HepG2 (cell line): ENCODE results near the gene HELB. TPM values are rescaled to one million over a fixed set of nuclear protein-coding genes. Genes with fewer than 3 reads are reported as not detected.

Source experiments
- HDAC2 ChIP-seq: sonication (generic); formaldehyde crosslinking; IDR thresholded peaks from 2 replicates; pipeline ENCODE4 v1.4.0; 2020; ENCODE audit warnings: missing genetic modification reagents
- HNF1B ChIP-seq: sonication (generic); formaldehyde crosslinking; IDR thresholded peaks from 2 replicates; pipeline ENCODE4 v1.5.1; 2020; ENCODE audit warnings: mild to moderate bottlenecking, moderate library complexity, missing genetic modification reagents
- HNRNPK ChIP-seq: fragments of 200-400 bp; formaldehyde crosslinking; IDR thresholded peaks from 2 replicates; pipeline ENCODE4 v1.6.1; 2018; ENCODE audit warnings: low read length, low read depth, moderate library complexity, mild to moderate bottlenecking; ENCODE audit not compliant: poor library complexity, severe bottlenecking
- NAIF1 ChIP-seq: sonication (generic); formaldehyde crosslinking; IDR thresholded peaks from 2 replicates; pipeline ENCODE4 v1.5.0; 2020; ENCODE audit warnings: mild to moderate bottlenecking, missing genetic modification reagents, borderline replicate concordance
- PBX3 ChIP-seq: sonication (generic); formaldehyde crosslinking; IDR thresholded peaks from 2 replicates; pipeline ENCODE4 v1.8.1; 2023; ENCODE audit warnings: missing genetic modification reagents, inconsistent platforms, borderline replicate concordance
- SALL2 ChIP-seq: sonication (generic); formaldehyde crosslinking; IDR thresholded peaks from 2 replicates; pipeline ENCODE4 v1.8.1; 2023; ENCODE audit warnings: mild to moderate bottlenecking, missing genetic modification reagents, inconsistent platforms
- SATB2 ChIP-seq: sonication (generic); formaldehyde crosslinking; IDR thresholded peaks from 2 replicates; pipeline ENCODE4 v1.5.0; 2020; ENCODE audit warnings: missing genetic modification reagents
- ZBTB1 ChIP-seq: sonication (generic); formaldehyde crosslinking; IDR thresholded peaks from 2 replicates; pipeline ENCODE4 v1.4.0; 2020; ENCODE audit warnings: missing genetic modification reagents, borderline replicate concordance
- ZBTB26 ChIP-seq: IDR thresholded peaks from 2 replicates; pipeline ENCODE4 v1.6.1; 2016; ENCODE audit warnings: missing compliant biosample characterization, missing genetic modification reagents, borderline replicate concordance
- ZBTB7A ChIP-seq: sonication (generic); formaldehyde crosslinking; IDR thresholded peaks from 2 replicates; pipeline ENCODE4 v1.8.0; 2022; ENCODE audit warnings: mild to moderate bottlenecking, missing genetic modification reagents
- ZFP62 ChIP-seq: sonication (generic); formaldehyde crosslinking; IDR thresholded peaks from 2 replicates; pipeline ENCODE4 v1.4.0; 2020; ENCODE audit warnings: missing genetic modification reagents
- ZNF30 ChIP-seq: sonication (generic); formaldehyde crosslinking; IDR thresholded peaks from 2 replicates; pipeline ENCODE4 v1.5.0; 2020; ENCODE audit warnings: mild to moderate bottlenecking, missing genetic modification reagents
- ZNF317 ChIP-seq: sonication (generic); formaldehyde crosslinking; IDR thresholded peaks from 2 replicates; pipeline ENCODE4 v1.5.0; 2020; ENCODE audit warnings: mild to moderate bottlenecking, missing genetic modification reagents
- ZNF33B ChIP-seq: sonication (generic); formaldehyde crosslinking; IDR thresholded peaks from 2 replicates; pipeline ENCODE4 v1.5.1; 2020; ENCODE audit warnings: mild to moderate bottlenecking, missing genetic modification reagents
- ZNF530 ChIP-seq: sonication (generic); formaldehyde crosslinking; IDR thresholded peaks from 2 replicates; pipeline ENCODE4 v1.5.0; 2020; ENCODE audit warnings: low read depth, mild to moderate bottlenecking, missing genetic modification reagents
- ZNF772 ChIP-seq: sonication (generic); formaldehyde crosslinking; IDR thresholded peaks from 2 replicates; pipeline ENCODE4 v1.5.0; 2020; ENCODE audit warnings: mild to moderate bottlenecking, missing genetic modification reagents
- ZNF792 ChIP-seq: IDR thresholded peaks from 2 replicates; pipeline ENCODE4 v1.6.1; 2016
- ZSCAN20 ChIP-seq: sonication (generic); formaldehyde crosslinking; IDR thresholded peaks from 2 replicates; pipeline ENCODE4 v1.4.0; 2020; ENCODE audit warnings: missing genetic modification reagents, mild to moderate bottlenecking, borderline replicate concordance
- polyA plus RNA-seq, 8 experiments: library from polyadenylated mRNA; depleted of rRNA in 3 of 8; stranded (reverse) in 7 of 8; unstranded in 1 of 8; fragments of >200 nt; fragmentation: Illumina TruSeq in 4 of 8; extraction: Trizol in 4 of 8; gene quantifications; 2 replicates each; pipeline versions ENCODE4 v1.2.1 to v1.2.3, GENCODE V29; 2011 to 2016; ENCODE audit warnings: low read depth in 4 of 8, missing spikeins in 1 of 8, mixed read lengths in 1 of 8; ENCODE audit not compliant: insufficient read depth in 1 of 8
- total RNA-seq, 5 experiments: library from RNA; depleted of rRNA; stranded (reverse); fragments of >200 nt; fragmentation: Illumina TruSeq; extraction: Trizol; gene quantifications; 2 replicates each; pipeline ENCODE4 v1.2.3, GENCODE V29; 2016; ENCODE audit warnings: low read depth in 1 of 5
- TF ChIP-seq, protein P1 (sequence below): sonication (generic); formaldehyde crosslinking; IDR thresholded peaks from 2 replicates; pipeline ENCODE4 v1.9.0; 2021; ENCODE audit warnings: mild to moderate bottlenecking, missing genetic modification reagents

Gene HELB
- total and polyA plus RNA-seq, 2 of the 13 experiments (the other 11 are each of a cell fraction or from before 2014, with no cell fraction given), result 1.7 to 3.7 TPM

DNA sequence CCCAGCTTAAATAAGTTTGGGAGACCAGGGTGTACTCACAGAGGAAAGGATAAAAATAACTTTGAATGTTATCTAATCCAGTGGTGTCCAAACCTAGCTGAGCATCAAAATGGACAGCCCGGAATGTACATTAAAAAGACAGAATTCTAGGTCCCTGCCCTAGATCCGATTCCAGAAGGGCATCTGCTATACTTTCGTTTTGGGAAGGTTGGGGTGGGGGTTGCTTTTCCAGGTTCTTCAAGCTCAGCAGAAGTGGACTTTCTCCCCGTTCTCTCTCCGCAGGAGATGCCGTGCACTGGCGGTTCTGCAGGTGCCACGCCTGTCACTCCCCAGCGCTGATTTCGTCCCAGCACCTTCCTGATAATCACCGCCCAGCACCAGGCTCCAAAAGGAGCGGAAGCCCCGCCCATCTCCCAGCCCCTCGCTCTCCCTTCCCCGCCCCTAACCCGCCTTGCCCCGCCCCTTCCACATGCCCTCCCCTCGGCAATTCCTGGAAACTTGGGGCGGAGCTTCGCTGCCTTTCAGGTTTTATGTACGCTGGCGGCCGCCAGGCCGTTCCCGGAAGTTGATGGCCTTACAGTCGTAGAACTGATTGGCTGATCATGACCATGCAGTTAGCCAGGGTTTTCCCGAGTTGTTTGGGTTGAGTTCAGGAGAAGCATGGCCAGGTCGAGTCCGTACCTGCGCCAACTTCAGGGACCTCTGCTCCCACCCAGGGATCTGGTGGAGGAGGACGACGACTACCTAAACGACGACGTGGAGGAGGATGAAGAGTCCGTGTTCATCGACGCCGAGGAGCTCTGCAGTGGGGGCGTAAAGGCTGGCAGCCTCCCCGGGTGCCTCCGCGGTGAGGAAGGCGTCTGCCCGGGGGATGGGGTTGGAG is at the start of gene HELB (continued):
- no peak for TF ChIP-seq PBX3 (CRISPR knock-in tag)
- TF ChIP-seq ZNF772, result peak; percentile 75
- TF ChIP-seq SATB2, result no peak
- TF ChIP-seq ZNF30, result no peak
- 0 out of 2 replicates have a peak, but pooled peaks have one; percentile 20 for TF ChIP-seq ZNF317 (CRISPR knock-in tag)
- TF ChIP-seq NAIF1 (CRISPR knock-in tag), result no peak
- no peak for TF ChIP-seq ZNF530 (CRISPR knock-in tag)
- no peak for TF ChIP-seq HNRNPK
- TF ChIP-seq, protein P1, sequence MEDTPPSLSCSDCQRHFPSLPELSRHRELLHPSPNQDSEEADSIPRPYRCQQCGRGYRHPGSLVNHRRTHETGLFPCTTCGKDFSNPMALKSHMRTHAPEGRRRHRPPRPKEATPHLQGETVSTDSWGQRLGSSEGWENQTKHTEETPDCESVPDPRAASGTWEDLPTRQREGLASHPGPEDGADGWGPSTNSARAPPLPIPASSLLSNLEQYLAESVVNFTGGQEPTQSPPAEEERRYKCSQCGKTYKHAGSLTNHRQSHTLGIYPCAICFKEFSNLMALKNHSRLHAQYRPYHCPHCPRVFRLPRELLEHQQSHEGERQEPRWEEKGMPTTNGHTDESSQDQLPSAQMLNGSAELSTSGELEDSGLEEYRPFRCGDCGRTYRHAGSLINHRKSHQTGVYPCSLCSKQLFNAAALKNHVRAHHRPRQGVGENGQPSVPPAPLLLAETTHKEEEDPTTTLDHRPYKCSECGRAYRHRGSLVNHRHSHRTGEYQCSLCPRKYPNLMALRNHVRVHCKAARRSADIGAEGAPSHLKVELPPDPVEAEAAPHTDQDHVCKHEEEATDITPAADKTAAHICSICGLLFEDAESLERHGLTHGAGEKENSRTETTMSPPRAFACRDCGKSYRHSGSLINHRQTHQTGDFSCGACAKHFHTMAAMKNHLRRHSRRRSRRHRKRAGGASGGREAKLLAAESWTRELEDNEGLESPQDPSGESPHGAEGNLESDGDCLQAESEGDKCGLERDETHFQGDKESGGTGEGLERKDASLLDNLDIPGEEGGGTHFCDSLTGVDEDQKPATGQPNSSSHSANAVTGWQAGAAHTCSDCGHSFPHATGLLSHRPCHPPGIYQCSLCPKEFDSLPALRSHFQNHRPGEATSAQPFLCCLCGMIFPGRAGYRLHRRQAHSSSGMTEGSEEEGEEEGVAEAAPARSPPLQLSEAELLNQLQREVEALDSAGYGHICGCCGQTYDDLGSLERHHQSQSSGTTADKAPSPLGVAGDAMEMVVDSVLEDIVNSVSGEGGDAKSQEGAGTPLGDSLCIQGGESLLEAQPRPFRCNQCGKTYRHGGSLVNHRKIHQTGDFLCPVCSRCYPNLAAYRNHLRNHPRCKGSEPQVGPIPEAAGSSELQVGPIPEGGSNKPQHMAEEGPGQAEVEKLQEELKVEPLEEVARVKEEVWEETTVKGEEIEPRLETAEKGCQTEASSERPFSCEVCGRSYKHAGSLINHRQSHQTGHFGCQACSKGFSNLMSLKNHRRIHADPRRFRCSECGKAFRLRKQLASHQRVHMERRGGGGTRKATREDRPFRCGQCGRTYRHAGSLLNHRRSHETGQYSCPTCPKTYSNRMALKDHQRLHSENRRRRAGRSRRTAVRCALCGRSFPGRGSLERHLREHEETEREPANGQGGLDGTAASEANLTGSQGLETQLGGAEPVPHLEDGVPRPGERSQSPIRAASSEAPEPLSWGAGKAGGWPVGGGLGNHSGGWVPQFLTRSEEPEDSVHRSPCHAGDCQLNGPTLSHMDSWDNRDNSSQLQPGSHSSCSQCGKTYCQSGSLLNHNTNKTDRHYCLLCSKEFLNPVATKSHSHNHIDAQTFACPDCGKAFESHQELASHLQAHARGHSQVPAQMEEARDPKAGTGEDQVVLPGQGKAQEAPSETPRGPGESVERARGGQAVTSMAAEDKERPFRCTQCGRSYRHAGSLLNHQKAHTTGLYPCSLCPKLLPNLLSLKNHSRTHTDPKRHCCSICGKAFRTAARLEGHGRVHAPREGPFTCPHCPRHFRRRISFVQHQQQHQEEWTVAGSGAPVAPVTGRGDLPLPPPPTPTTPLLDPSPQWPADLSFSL, result no peak
- no peak for TF ChIP-seq ZFP62 (CRISPR knock-in tag)
- peak; percentile 26; the same call in 1 of the 2 replicates for TF ChIP-seq ZBTB7A
- TF ChIP-seq ZNF792 (CRISPR knock-in tag), result peak; percentile 39; the same call in 1 of the 2 replicates
- no peak for TF ChIP-seq ZNF33B (CRISPR knock-in tag)
- TF ChIP-seq SALL2 (CRISPR knock-in tag), result 0 out of 2 replicates have a peak, but pooled peaks have one; percentile 48
- TF ChIP-seq HDAC2 (CRISPR knock-in tag), result peak; percentile 37; the same call in 1 of the 2 replicates
- peak; percentile 67; the same call in 1 of the 2 replicates for TF ChIP-seq HNF1B (CRISPR knock-in tag)
- TF ChIP-seq ZBTB26 (CRISPR knock-in tag), result no peak
- TF ChIP-seq ZBTB1, result no peak
- no peak for TF ChIP-seq ZSCAN20 (CRISPR knock-in tag)
